ENCODE results near the gene CNNM2.

Gene CNNM2

DNA sequence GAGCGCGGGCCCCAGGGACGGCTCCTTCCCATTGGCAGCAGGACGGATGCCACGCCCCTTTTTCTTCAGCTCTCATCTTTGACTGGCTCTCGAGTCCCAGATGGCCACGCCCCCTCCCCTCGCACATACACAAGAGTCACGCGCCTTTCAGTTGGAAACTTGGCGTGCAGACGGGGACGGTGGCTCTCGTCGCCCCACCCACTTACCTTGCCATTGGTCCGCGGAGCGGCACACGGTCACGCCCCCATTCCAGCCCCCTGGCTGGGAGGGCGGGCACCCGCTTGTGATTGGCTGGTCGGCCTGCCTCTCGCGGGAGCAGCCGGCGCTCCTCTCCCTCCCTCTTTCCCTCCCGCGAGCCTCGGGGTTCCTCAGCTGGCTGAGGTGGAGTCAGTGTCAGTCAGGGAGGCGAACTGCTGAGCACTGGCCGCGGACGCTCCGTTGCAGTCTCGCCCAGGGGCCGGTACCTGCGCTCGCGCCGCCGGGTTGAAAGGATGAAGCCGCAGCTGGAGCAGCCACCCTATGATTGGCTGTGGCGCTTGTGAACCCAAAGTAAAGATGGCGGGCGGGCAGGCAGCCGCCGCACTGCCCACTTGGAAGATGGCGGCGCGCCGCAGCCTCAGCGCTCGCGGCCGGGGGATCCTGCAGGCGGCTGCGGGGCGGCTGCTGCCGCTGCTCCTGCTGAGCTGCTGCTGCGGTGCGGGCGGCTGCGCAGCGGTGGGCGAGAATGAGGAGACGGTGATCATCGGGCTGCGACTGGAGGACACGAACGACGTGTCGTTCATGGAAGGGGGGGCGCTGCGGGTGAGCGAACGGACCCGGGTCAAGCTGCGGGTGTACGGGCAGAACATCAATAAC, at the start of gene CNNM2:
TSS of gene CNNM2 (plus strand) at position 333 of the 855 bp plus-strand sequence. CDS start at position 520, 187 bp downstream.
- peak; percentile 99 for DNase-seq (ENCODE audit: low read depth in 2 of 2)

DNA sequence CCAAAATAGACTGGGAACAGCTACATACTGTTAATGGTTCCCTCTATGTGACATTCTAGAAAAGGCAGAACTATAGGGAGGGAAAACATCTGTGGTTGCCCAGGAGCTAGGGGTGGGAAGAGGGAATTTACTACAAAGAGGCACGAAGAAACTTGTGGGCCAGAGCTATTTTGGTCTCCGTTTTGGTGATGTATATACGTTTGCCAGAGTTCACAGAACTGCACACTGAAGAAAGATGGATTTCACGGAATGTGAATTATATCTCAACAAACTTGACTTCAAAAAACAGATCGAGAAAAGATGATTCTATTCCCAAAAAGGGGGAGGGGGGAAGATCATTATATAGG, 49.2 kb upstream of the CNNM2 start:
- DNase-seq (ENCODE audit: low read depth in 2 of 2), result no peak

DNA sequence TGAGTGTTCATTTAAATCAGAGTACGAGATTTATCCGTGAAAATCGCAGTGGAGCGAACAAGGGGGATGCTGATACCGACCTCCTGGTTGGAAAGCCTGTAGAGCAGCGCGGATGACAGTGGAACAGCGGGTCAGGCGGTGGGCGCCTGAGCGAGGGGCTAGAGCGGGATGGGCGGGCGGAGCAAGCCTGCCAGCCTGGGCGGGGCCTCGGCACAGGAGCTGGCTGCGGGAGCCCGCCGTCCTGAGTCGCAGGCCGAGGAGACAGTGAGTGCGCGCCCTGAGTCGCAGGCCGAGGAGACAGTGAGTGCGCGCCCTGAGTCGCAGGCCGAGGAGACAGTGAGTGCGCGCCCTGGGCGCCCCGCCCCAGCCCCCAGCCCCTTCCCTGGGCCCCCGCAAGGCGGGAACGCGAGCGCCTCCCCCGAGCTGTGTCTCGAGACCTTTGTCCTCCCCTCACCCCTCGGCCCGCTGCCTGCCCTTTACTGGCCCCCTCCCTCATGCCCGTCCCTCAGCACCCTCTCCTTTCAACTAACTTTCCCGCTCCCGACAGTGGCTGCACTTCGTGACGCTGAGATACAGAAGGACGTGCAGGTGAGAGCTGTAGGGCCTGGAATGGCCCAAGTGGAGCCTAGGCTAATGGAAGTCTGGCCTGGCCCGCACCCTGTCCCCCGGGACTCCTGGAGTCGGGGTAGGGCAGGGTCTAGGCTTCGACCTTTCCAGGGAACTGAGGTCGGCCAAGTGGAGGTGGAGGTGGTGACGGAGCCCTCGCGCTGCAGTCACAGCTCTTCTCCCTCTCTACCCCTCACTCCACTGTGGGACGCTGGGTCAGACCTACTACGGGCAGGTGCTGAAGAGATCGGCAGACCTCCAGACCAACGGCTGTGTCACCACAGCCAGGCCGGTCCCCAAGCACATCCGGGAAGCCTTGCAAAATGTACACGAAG, 48.6 kb upstream of the CNNM2 start, which contains the start of gene AS3MT:
TSS of gene AS3MT (plus strand) at position 213 of the 941 bp plus-strand sequence. CDS start at position 336, 123 bp downstream.
- no peak for DNase-seq (ENCODE audit: low read depth in 2 of 2)

DNA sequence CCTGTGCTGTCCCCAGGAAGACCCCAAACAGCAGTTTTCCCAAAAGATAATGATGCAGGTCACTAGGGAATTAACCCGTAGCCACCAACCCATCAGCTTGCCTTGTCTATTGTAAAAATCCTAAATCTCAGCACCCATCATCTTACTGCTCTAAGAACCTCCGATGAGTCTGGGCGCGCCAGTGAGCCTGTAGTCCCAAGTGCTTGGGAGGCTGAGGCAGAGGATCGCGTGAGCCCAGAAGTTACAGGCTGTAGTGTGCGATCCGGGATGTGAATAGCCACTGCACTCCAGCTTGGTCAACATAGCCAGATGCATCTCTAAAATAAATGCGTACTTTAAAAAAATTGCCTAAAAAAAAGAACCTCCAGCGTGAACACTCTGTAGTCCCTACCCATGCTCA, 47.9 kb upstream of the CNNM2 start:
- no peak for DNase-seq (ENCODE audit: low read depth in 2 of 2)

DNA sequence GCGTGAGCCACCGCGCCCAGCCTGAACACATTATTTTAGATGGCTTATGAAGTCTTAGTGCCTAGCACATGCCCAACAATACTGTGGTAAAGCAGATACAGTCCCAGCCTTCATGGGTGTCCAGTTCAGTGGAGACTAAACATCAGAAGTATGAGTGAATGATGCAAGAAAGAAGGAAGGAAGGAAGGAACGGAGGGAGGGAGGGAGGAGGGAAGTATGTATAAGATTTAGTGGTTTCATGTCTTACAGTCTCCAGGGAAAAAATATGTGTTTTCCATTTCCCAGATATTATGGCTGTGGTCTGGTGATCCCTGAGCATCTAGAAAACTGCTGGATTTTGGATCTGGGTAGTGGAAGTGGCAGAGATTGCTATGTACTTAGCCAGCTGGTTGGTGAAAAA, 45.9 kb upstream of the CNNM2 start:
- DNase-seq (ENCODE audit: low read depth in 2 of 2), result no peak

DNA sequence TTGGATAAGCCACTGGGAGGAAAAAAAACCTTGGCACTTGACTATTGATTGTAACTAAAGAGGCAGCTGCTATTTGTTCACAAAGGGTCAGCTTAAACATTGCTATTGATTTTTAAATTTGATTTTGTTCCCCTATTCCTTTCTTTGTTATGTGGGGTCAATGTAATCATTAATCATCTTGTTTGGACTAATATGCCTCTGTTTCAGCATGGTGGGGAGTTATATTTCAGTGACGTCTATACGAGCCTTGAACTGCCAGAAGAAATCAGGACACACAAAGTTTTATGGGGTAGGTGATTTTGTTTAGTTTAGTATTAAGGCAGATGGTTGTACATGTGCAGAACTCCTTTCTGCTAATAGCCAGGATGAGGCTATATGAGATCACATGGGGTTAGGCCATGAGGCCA, 41.3 kb upstream of the CNNM2 start:
- DNase-seq (ENCODE audit: low read depth in 2 of 2), result no peak

DNA sequence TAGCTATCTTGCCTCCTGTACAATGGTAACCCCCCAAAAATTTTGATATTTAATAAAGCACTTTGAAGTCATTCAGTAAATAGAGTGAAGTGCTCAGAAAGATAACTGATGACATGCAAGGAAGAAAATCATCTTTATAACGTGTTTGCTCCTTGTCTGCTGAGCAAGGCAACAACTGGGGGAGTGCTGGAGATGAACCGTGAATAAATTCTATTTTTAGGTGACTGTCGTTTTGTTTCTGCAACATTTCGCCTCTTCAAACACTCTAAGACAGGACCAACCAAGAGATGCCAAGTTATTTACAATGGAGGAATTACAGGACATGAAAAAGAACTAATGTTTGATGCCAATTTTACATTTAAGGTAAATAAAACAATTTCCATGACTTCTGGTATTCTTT, 39.5 kb upstream of the CNNM2 start:
- DNase-seq (ENCODE audit: low read depth in 2 of 2), result no peak

DNA sequence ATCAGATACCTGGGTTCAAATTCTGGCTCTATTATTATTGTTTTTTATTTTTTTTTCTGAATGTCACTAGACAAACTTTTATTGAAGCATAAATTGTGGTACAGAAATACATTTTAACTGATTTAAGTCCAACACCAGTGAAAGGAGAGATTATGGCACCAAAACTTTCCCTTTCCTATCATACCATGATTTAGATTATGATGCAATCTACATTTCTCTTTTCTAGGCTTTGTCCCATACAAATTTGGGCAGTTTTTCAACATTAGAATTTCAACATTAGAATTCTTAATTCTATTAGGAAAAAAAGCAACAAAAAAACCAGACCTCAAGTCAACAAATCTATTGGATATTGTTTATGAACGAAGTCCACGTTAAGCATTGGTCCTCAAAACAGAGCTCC, 37.8 kb upstream of the CNNM2 start:
- no peak for DNase-seq (ENCODE audit: low read depth in 2 of 2)

DNA sequence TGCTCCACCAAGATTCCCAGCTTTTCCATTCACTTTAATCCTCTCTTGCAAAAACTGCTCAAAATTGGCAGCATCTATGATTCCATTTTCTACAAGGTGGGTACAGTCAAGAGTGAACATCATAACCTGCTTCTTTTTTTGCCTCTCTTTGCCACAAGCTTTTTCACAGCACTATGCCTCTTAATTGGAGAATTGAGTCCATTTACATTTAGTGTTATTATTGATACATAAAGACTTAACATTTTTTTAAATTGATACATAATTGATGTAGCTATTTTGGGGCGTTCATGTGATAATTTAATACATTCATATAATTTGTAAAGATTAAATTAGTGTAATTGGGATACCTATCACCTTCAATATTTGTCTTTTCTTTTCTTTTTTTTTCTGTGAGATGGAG, 30.0 kb upstream of the CNNM2 start:
- no peak for DNase-seq (ENCODE audit: low read depth in 2 of 2)

DNA sequence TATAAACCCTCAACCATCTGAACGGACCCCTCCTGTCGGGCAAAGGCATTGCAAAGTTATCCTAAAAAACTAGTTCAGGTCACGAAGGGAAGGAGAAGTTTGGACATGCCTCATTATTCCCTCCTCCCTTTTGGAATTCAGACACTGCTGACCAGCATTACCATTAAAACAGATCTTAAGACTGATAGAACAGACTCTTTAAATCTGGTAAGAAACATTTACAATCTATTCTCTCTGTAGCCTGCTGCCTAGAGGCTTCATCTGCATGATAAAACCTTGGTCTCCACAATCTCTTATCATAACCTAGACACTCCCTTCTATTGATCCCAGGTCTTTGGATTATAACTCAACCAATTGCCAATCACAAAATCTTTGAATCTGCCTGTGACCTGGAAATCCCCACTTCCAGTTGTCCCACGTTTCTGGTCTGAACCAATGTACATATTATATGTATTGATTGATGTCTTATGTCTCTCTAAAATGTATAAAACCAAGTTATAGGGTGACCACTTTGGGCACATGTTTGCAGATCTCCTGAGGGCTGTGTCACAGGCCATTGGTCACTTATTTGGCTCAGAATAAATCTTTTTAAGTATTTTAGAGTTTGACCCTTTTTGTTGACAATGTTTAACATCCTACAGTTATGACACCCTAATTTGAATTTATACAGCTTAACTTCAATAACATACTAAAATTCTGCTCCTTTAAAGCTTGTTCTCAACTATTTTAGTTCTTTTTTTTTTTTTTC, 23.5 kb upstream of the CNNM2 start:
- DNase-seq (ENCODE audit: low read depth in 2 of 2), result no peak

DNA sequence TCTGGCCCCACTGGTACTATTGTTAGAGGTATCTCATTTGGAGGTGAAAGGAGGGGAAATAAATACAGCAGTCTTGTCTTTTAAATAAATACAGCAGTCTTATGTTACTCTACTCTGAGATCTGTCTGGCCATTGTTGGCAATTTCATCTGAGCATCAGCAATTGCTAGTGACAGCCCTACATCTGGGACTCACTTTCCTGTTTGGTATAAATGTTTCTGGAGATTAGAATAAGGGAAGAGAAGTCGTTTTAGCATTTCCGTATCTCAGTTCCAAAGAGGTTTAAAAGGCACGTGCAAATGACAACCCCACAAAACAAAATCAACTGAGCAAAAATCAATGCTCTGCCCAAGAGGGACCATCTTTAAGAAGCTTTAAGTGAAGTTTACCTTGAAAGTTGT, 18.1 kb upstream of the CNNM2 start:
- DNase-seq (ENCODE audit: low read depth in 2 of 2), result no peak

DNA sequence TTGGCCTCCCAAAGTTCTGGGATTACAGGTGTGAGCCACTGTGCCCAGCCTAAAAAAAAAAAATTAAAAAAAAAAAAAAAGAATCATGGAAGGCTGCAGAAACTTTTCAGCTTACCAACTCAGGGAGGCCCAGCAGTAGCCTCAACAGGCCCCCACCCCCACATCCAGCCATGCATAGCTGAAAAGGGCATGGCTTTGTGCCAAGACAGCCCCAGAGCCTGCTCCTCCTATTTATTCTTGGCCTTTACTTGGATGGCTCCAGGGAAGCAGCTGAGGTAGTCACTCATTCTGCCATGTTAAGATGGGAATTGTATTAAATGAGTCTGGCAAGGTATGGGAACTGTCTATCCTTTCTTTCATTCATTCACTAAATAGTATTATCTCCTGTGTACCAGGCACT, 13.7 kb upstream of the CNNM2 start:
- DNase-seq (ENCODE audit: low read depth in 2 of 2), result no peak

DNA sequence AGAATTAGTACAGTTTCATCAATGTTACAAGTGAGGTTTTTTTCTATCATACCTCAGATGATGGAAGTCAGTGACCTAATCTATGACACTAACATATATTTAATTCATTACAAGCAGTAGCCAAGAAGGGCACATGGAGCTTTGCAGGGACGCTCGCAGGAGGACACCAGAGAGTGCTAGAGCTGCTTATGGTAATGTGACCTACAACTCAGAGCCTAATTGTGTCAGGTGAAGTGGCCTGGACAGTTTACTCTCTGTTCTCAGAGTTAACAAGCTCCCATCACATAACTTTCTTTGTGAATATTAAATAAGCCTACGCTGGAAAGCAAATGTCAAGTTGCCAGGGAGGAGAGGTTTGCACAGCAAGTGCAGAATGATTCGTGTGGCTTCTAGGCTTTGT, 11.6 kb upstream of the CNNM2 start:
- no peak for DNase-seq (ENCODE audit: low read depth in 2 of 2)

DNA sequence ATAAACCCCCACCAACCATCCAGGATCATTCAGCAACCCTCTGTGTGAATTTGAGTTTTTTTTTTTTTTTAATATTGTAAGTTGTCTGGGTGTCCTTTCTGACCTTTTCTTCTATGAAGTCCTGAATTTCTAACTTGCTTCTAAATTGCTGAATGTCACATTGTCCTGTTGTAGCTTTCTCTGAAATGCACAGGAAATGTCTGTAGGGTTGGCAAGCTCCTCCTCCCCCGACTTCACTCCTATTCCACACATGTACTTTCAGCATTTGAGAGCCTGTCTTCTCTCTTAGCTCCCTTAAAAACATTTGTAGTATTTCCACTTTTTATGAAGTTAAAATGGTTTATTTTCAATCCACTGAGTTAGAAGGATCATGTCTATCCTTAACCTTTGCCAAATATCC, 3.3 kb upstream of the CNNM2 start:
- DNase-seq (ENCODE audit: low read depth in 2 of 2), result no peak

DNA sequence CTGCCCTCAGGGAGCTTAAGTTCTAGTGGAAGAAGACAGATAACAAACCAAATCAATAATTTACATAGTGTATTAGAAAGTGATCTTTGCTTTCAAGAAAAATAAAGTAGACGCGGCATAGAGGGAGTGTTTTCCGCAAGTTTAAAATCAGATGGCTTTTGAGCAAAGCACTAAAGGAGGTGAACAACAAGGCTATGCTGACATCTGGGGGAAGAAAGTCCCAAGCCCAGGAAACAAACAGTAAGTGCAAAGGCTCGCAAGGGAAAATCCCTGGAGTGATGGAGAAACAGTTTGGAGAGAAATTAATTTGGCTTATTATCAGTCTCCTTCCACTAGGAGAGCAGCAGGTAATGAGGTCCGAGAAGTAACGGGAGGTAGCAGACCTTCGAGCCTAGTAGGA, 1.9 kb upstream of the CNNM2 start:
- DNase-seq (ENCODE audit: low read depth in 2 of 2), result no peak

DNA sequence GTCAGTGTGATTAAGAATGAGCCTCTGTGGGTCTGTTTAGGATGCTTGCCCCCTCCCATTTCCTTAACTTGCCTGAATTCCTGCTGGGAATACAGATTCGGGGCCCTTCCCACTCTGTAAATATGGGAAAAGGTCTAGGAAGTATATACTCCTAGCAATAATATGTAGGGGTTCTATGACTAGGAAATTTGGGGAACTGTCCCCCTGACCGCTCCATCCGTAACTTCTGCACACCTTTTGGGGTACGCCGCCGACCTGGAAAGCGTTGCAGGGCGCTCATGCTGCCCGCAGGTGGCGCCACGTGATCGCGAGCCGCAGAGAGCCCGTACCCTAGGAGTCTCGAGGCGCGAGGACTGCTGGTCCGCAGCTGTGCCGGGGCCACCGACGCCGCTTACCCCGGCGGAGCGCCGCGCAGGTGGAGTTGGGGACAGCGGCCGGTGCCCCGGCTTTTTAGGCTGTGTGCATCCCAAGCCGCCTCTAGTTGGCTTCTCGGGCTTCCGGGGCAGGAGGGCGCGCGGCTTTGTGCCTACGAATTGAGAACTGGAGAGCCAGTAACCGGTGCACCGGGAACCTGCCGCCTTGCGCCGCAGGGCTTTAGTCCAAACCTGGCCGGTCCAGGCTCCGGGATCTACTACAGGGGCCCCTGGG, 656 bp upstream of the CNNM2 start:
- DNase-seq (ENCODE audit: low read depth in 2 of 2), result peak; percentile 12 to 13

DNA sequence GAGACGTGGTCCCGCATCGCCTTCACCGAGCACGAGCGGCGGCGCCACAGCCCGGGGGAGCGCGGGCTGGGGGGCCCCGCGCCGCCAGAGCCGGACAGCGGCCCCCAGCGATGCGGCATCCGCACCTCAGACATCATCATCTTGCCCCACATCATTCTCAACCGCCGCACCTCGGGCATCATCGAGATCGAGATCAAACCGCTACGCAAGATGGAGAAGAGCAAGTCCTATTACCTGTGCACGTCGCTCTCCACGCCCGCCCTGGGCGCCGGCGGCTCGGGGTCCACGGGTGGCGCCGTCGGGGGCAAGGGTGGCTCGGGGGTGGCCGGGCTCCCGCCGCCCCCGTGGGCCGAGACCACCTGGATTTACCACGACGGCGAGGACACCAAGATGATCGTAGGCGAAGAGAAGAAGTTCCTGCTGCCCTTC, 737 bp downstream of the CNNM2 start:
- no peak for DNase-seq (ENCODE audit: low read depth in 2 of 2)

DNA sequence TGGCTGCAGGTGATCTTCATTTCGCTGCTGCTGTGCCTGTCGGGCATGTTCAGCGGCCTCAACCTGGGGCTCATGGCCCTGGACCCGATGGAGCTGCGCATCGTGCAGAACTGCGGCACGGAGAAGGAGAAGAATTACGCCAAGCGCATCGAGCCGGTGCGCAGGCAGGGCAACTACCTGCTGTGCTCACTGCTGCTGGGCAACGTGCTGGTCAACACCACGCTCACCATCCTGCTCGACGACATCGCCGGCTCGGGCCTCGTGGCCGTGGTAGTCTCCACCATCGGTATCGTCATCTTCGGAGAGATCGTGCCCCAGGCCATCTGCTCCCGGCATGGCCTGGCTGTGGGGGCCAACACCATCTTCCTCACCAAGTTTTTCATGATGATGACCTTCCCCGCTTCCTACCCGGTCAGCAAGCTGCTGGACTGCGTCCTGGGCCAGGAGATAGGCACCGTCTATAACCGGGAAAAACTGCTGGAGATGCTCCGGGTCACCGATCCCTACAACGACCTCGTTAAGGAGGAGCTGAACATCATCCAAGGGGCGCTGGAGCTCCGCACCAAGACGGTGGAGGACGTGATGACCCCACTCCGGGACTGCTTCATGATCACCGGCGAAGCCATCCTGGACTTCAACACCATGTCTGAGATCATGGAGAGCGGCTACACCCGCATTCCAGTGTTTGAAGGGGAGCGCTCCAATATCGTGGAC, 1.3 kb downstream of the CNNM2 start:
- DNase-seq (ENCODE audit: low read depth in 2 of 2), result no peak

DNA sequence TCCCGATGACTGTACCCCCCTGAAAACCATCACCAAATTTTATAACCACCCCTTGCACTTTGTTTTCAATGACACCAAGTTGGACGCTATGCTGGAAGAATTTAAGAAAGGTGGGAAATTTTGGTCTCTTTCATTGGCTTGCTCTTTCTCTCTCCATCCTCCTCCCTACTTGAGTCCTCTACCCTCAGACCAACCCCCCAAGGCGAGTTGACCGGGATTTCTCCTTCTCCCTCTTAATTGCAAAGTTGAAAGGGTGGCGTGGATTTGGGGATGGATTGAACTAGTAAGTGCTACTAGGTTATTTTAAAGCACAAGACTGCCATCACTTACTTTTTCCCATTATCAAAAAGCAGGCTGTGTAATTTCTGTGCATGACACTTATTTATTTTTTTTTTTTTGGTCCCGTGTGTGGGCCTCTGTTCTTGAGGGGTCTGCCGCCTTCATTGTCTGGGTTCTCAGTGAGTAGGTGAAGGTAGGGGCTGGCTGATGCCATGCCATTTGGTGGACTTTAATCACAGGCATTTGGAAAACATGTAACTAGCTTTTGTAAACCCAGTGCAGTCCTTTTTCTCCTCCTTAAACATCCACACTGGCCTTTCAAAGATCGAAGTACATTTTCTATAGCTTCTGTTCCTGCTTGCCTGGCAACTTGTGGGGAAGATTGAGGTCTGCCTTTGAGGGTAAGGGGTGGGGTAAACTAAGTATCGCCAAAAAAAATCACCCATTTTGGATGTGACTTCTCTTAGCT, 2.1 kb downstream of the CNNM2 start:
- no peak for DNase-seq (ENCODE audit: low read depth in 2 of 2)

DNA sequence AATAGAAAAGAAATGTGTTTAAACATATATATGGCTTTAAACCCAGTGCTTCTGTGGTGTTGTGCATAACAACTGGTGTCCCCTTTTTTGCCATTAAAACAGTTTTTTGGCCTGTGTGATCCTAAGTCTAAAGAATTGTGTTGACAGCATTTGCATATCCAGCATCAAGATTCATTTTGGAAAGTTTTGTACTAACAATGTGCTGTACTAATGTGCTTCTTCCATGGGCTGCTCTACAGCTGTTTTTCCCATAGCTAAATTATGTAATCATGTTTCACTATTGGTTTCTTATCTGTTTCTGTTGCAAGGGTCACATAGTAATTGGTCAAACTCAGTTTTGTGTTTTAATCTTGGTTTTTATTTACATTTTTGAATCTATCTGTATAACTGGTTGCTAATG, 5.5 kb downstream of the CNNM2 start:
- no peak for DNase-seq (ENCODE audit: low read depth in 2 of 2)

Data from fibroblast of skin of left biceps (primary cell).